T-helper 1 cell (primary cell): ENCODE measurements around the gene FOXA3.

Experiments used
- DNase-seq, 5 donors: peaks; one replicate each; pipeline ENCODE4 v3.0.0-alpha.2; 2012 to 2020
- total RNA-seq, 4 donors: gene quantifications; one replicate each; lab custom pipeline; 2026; lab: John Stamatoyannopoulos, UW

Gene FOXA3
- 0 to 0.24 (median 0) reads per million in 4 donors for total RNA-seq

DNA sequence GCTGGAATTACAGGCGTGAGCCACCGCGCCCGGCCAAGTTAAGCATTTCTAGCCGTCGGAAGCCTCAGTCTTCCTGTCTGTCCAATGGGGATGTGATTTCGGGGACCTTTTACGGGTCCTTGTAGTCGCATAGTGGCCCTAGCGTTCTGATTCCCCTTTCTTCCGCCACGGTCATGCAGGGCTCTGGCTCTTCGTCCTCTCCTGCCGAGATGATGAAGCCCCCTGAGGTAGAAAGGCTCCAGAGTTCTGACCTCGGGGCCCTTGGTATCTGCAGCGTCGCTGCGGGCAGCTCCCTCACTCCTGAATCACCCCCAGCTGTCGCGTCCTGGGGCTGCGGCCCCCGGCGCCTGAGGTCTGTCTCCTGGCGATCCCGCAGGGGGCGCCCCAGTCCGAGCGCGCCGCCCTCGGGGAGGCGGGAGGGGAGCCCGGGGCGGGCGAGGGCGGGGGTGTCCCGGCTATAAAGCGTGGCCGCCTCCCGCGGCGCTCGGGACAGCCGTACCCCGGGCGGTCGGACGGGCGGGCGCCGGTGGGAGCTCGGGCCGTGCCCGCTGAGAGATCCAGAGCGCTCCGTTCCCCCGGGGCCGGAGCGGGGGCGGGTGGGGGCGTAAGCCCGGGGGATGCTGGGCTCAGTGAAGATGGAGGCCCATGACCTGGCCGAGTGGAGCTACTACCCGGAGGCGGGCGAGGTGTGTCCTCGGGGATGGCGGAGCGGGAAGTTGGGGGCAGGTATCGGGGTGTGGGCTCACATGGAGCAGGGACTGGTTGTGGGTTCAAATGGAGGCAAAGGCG is at the start of gene FOXA3:
Gene FOXA3 (plus strand): TSS at position 487 of the 789 bp plus-strand sequence. CDS start 131 bp downstream, at position 618.
- peak in 2 of 5 donors; percentile 62 to 66 for DNase-seq

DNA sequence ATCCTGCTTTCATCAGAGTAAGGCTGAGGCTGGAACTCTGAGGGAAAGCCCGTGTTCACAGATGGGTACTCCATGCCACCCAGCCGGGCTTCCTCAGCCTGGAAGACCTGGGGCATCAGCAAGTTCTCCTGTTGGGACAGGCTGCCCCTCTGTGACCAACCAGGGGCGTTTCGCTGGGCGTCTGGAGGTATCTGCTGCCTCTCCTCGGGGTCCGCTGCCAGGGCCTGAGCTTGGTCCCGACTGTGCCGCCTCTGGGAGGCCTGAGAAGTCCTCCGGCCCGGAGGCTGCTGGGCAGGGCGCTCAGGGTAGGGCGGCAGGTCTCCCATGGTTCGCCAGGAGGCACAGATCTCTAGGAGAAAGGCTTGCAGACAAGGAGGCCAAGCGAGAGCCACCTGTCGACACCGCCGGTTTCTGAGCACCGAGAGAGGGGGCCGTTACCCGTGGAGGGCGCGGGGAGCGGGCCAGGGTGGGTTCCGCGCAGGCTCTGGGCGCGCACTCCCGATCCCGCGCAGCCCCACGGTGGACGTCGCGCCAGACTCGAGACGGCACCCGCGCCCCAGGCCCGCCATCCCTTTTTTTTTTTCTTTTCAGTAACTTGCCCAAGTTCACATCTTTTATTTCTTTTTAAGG is 49.2 kb upstream of the FOXA3 start, which contains the start of gene RSPH6A:
Gene RSPH6A (minus strand): TSS at position 458 of the 630 bp plus-strand sequence. CDS start 132 bp downstream, at position 326.
- DNase-seq = no peak

GRCh38 chr19:45815481-45816216 is 48.5 kb upstream of the FOXA3 start:
- DNase-seq = no peak

GRCh38 chr19:45816236-45817009 is 47.7 kb upstream of the FOXA3 start:
- no peak for DNase-seq

DNA sequence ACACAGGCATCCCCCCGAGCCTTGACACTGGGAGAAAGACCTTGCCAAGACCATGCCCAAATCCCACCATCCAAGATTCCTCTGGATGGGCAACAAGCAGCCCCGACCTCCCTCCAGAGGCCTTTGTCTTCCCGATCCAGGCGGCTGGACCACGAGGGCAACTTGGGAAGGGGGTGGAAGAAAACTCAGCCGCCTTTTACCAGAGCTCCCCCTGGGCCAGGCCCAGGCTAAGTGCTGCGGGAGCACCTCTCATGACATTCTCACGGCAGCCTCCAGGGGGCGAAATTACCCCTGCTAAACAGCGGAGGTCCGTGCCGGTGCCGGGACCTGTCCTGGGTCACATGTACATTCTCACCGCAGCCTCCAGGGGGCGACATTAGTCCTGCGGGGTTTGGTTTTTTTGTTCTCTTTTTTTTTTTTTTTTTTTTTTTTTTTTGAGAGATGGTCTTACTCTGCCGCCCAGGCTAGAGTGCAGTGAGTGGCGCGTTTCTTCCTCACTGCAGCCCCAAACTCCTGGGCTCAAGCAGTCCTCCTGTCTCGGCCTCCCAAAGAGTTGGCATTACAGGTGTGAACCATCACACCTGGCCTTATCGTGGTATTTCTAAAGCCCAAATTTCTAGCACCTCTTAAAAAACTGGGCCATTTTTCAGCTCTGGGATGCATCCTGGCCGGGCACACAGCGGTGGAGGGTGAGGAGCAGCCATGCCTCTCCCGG is 47.0 kb upstream of the FOXA3 start:
- DNase-seq = peak; percentile 88 to 96 (median 91)

DNA sequence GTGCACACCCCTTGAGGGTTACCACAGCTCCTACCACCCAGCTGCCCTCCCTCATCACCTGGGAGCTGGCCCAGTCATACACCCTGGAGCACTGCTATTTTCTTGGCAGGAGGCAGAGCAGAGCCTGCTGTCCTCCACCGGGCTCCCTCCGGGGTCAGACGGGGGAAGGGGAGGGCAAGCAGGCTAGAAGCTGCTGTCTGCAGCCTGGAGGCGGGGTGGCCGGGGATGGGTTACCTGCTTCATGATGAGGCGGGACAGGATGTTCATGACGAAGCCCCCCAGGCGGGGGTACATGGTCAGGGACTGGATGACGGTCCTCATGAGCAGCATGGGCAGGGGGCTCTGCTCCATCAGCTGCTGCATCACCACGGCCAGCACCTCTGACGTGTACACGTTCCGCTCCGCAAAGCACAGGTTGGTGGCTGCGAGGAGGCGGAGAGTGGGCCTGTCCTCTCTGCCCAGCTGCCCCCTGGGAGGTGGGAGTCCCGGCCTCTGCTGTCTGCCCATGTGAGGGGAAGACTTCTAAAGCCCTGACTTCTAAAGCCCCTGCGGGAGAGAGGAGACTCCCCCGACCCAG is 46.3 kb upstream of the FOXA3 start:
- no peak for DNase-seq

DNA sequence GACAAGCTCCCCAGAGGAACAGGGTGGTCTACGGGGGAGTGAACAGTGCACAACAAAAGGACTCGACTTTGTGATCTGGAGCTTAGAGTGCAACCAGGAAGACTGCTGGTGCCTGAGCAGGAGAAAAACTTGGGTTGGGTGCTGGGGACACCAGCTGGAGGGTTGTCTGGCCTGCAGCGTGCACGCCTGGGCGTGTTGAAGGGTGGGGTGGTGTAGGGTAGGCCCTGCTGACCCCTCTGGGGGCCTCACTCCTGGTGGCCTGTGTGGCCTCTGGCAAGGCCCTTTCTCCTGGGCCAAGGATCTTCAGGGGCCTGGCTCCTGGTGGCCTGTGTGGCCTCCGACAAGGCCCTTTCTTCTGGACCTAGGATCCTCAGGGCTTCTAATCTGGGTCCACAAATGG is 44.4 kb upstream of the FOXA3 start:
- no peak for DNase-seq

GRCh38 chr19:45820413-45821102 is 43.6 kb upstream of the FOXA3 start:
- no peak for DNase-seq

DNA sequence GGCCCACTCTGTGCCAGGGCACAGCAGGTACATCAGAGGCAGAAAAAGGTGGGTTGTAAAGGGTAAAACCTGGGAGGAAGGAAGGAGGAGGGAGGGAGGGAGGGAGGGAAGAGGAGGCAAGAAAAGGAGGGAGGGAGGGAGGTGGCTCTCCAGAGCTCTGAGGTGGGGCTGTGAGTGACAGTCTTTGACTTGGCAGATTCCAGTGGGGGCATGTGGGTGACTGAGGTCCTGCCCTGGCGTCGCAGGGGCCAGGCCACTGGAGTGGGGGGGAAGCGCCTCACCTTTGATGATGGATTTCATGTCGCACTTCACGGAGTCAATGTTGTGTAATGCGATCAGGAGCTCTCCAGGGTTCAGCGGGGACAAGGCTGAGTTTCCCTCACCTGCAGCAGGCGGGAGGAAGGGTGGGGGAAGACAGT is 43.0 kb upstream of the FOXA3 start:
- DNase-seq = no peak

DNA sequence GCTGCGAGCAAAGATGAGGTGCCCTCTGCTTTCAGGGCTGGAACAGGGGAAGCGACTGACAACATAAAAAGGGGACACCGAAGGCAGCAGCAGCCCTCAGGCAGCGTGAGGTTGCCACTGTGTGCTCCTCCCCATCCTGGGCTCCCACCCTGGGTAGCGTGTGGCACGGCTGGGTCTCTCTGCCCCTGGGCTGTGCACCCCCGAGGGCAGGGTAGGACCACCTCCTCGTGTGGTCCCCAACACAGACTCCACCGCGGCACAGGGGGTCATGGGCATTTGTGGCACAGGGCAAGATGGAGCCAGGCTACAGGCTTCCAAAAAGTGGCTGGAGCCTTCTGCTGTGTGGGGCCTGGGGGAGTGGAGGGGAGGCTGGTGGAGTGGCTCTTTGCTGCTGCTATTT is 42.6 kb upstream of the FOXA3 start:
- no peak for DNase-seq

GRCh38 chr19:45822716-45823115 is 41.4 kb upstream of the FOXA3 start:
- no peak for DNase-seq

GRCh38 chr19:45823182-45823581 is 40.9 kb upstream of the FOXA3 start:
- DNase-seq = no peak

DNA sequence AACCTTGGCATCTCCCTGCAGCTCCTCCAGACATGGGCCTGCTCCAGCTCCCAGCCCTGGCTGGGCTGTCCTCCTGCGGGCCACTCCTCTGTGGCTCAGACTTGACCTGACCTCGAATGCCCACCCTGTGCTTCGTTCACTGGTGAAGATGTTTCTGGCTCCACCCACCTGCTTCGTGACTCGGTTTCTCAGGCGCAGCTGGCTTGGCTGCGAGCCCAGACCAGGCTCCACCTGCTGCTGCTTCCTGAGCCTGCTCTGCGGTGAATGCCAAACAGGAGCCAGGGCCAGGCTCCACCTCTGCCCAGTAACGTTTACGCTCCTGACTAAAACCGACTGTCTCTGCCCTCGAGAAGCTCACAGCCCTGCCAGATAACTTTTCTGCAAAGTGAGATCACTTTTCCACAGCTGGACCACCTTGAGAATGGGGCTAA is 40.1 kb upstream of the FOXA3 start:
- DNase-seq = no peak

- DNase-seq = no peak
Observed at GRCh38 chr19:45824531-45825262, 39.4 kb upstream of the FOXA3 start.

GRCh38 chr19:45825263-45825605 is 38.9 kb upstream of the FOXA3 start:
- no peak for DNase-seq

DNA sequence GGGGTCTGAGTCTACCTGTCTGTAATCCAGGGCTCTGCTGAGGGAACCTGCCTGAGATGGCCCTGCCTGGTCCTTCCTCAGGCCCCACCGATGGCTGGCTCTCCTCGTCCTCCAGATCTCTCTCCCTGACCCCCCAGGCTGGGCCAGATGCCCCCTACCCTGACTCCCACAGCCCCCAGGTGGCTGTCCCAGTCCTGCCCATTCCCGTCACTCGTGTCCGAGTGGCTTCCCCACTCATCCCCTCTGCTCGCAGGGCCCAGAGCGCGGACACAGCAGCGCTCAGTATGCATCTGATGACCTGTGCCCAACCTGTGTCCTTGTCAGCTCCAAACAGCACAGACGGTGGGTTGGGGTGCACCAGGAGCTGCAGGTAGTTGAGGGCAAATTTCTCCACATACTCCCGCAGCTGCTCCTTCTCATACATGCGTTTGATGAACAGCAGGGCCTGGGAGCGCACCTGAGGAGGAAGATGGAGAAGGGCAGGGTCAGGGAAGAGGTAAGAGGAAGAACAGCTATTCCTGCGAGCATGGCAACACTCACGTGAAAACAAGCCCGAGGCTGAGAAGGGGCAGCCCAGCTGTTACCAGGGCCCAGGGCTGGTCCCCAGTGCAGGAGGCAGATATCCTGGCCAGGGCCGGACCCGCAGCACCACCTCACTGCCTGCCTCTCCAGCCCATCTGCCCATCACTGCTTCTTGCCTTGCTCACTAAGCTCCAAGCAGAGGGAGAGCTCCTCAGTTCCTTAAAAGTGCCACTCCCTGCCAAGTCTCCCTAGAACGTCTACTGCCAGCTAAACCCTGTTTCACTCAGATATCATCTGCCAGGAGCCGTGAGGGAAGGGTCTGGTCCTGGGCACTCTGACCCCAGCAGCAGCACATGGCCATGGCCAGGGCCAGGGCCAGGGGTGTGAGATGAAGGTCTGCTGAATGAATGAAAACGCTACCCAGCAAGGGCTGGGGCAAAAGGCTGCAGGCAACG is 37.9 kb upstream of the FOXA3 start:
- DNase-seq = no peak

GRCh38 chr19:45826934-45827333 is 37.2 kb upstream of the FOXA3 start:
- DNase-seq = no peak

DNA sequence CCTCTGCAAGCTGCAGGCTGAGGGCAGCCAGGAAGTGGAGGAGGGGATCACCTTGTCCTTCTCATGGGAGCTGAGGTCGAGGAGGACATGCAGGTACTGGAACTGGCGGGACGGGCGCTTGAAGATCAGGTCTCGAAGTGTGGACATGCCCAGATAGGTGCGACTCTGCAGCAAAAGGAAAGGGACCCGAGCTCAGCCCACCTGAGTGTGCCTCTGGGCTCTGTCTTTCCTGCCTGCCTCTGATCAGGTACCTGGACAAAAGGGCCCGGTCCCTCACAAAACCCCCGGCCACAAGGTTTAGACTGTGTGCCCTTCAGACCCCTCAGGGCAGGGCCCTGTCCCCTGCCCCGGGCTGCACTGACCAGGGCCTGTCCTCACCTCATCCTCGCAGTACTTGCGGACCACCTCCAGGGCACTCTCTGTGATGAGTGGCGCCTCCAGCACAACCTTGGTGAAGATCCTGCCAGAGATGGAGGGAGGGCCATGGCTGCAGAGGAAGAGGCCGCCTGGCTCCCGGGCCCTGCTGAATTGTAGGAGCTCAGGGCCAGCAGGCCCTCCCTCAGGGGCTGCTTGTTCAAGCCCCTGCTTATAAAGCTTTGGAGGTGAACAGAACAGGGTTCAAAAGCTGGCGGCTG is 36.5 kb upstream of the FOXA3 start:
- no peak for DNase-seq
